Measurements from ENCODE around the gene ANKRD34B. TPM values are rescaled to one million over a fixed set of nuclear protein-coding genes. Genes with fewer than 3 reads are reported as not detected.

ANKRD34B gene
- total and polyA plus RNA-seq, 2 of the 13 experiments (the other 11 are each of a cell fraction or from before 2014, with no cell fraction given): 0.01 to 0.04 TPM

- TF ChIP-seq ARID5B (CRISPR knock-in tag; IDR thresholded peaks at IDR 0.05) (no peak), POLR2AphosphoS2 (IDR thresholded peaks at IDR 0.05; ENCODE audit: low read depth, low read length) (no peak), ZEB1 (IDR thresholded peaks at IDR 0.05; ENCODE audit: insufficient replicate concordance, low read depth) (no peak), ZNF713 (CRISPR knock-in tag; IDR thresholded peaks at IDR 0.05) (no peak)
Measured at GRCh38 chr5:80579050-80579449, 9.0 kb upstream of the ANKRD34B start (continued).

- Histone ChIP-seq H4K20me1 (ENCODE audit: insufficient read depth, low read length) (no peaks in the 10 kb centered on the region), H3K4me3 (replicated peaks in 1 of 3; ENCODE audit: insufficient read depth in 1 of 3, low read depth in 2 of 3, low read length in 3 of 3) (no peak overlapping the region), H3K79me2 (ENCODE audit: insufficient read depth, low read length) (no peaks in the 10 kb centered on the region), H3K27ac (ENCODE audit: extremely low read length, insufficient read depth, low read length) (no peak overlapping the region), H3K27me3 (ENCODE audit: control insufficient read depth in 1 of 2, insufficient read depth in 2 of 2, low read length in 2 of 2) (peaks cover 0 to 7% of the 10 kb centered on the region in 2 experiments; a peak in 4 of 5 replicates), H3K9ac (ENCODE audit: insufficient read depth, low read depth, low read length) (no peak overlapping the region), H3K36me3 (replicated peaks in 1 of 2; ENCODE audit: control insufficient read depth in 1 of 2, insufficient read depth in 2 of 2, low read length in 2 of 2) (no peaks in the 10 kb centered on the region), H2AFZ (ENCODE audit: low read length) (no peak overlapping the region), H3K4me1 (ENCODE audit: insufficient read depth, low read length) (no peaks in the 10 kb centered on the region), H3K9me3 (ENCODE audit: low read length) (no peaks in the 10 kb centered on the region), H3K4me2 (ENCODE audit: low read depth, low read length) (no peak overlapping the region)
- no peak for TF ChIP-seq ZFP36L2 (CRISPR knock-in tag; IDR thresholded peaks at IDR 0.05)
- no peak for TF ChIP-seq SMAD1 (CRISPR knock-in tag; IDR thresholded peaks at IDR 0.05; ENCODE audit: borderline replicate concordance, low read depth)
- no peak for TF ChIP-seq UBTF (CRISPR knock-in tag; IDR thresholded peaks at IDR 0.05)
- TF ChIP-seq ZSCAN5A (CRISPR knock-in tag; IDR thresholded peaks at IDR 0.05; ENCODE audit: borderline replicate concordance): no peak
- TF ChIP-seq CCDC6 (CRISPR knock-in tag; IDR thresholded peaks at IDR 0.05): no peak
- TF ChIP-seq NR2F6 (IDR thresholded peaks at IDR 0.05): no peak
- TF ChIP-seq NR2F6 (CRISPR knock-in tag; IDR thresholded peaks at IDR 0.05): no peak
- no peak for TF ChIP-seq MBNL3 (CRISPR knock-in tag; conservative IDR thresholded peaks at IDR 0.05)
- TF ChIP-seq PCBP1 (IDR thresholded peaks at IDR 0.05; ENCODE audit: borderline replicate concordance, low read depth, low read length): no peak
- in situ Hi-C loops (cut with HindIII; ENCODE audit: extremely low pct_ligation_motif_present, low pct_unique_long_range_greater_than_20kb) (no loop called here), intact Hi-C loops (cut with micrococcal nuclease; ENCODE audit: unreplicated experiment) (no loop called here)
- POLR2A ChIA-PET: no interaction called here
- DNase-seq (ENCODE audit: low spot score): no peak
- ATAC-seq: no peak
- CTCF ChIA-PET (ENCODE audit: low intra/inter-chr PET ratio, low total read pairs): no interaction called here
- no TSS peak for BruUV-seq (replicated peaks)
- FAIRE-seq: no peak
- 6% methylated on average over 5 of the region's 5 CpGs for WGBS (ENCODE audit: low lambda C conversion rate)
Measured at GRCh38 chr5:80577707-80578106, 7.6 kb upstream of the ANKRD34B start.
